Measurements from ENCODE around the gene TCEANC. TPM values are rescaled to one million over a fixed set of nuclear protein-coding genes. Genes with fewer than 3 reads are reported as not detected.

Gene TCEANC
- total RNA-seq, 1 experiment from 2014 or later, result 3.1 TPM

DNA sequence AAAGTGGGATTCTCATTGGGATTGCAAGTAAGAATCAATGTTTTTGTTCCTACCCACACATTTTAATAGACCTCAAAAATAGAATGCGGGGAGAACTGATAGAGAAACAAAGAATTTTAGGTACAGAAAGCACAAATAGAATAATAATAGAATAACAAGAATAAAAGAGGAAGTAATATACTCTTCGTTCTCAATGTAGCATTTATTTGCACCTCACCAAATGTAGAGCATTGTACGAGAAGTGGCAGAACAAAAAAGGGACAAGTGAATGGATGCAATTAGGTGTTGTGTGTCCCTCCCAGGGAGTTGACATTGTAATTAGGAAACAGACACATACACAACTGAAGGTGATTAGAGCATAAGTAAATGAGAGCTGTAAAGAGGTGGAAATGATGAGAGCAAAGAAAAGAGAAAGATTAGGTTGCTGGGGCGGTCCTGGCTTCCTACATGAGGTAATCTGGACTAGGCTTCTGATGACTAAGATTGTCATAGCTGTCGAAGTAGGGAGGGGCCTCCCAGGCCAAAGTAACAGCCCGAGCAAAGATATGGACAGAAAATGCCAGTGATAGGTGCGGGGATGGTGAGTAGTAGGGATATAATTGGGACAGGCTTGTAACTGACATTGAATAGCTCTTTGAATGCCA is 46.4 kb downstream of the TCEANC start:
- H3K9me3 ChIP-seq (ENCODE audit: low read depth, low read length, poor library complexity, severe bottlenecking), result no peaks in the 10 kb centered on the region
- DNase-seq (ENCODE audit: low spot score), result no peak
- H3K27ac ChIP-seq (ENCODE audit: low read depth, low read length, poor library complexity, severe bottlenecking), result no peak overlapping the region
- no TSS peak for BruUV-seq (replicated peaks)
- intact Hi-C loops (cut with micrococcal nuclease; ENCODE audit: unreplicated experiment), result no loop called here
- CTCF ChIA-PET, result no interaction called here
- TF ChIP-seq EZH2 (IDR thresholded peaks at IDR 0.05; ENCODE audit: borderline replicate concordance, low read depth, low read length, poor library complexity, severe bottlenecking), result no peak
- TF ChIP-seq, protein P1, sequence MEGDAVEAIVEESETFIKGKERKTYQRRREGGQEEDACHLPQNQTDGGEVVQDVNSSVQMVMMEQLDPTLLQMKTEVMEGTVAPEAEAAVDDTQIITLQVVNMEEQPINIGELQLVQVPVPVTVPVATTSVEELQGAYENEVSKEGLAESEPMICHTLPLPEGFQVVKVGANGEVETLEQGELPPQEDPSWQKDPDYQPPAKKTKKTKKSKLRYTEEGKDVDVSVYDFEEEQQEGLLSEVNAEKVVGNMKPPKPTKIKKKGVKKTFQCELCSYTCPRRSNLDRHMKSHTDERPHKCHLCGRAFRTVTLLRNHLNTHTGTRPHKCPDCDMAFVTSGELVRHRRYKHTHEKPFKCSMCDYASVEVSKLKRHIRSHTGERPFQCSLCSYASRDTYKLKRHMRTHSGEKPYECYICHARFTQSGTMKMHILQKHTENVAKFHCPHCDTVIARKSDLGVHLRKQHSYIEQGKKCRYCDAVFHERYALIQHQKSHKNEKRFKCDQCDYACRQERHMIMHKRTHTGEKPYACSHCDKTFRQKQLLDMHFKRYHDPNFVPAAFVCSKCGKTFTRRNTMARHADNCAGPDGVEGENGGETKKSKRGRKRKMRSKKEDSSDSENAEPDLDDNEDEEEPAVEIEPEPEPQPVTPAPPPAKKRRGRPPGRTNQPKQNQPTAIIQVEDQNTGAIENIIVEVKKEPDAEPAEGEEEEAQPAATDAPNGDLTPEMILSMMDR (conservative IDR thresholded peaks at IDR 0.05; ENCODE audit: low read depth, low read length), result no peak
- POLR2A ChIA-PET (ENCODE audit: low non-redundant PET), result no interaction called here
- H3K27me3 ChIP-seq (replicated peaks; ENCODE audit: insufficient read depth, low read depth, low read length, poor library complexity), result no peaks in the 10 kb centered on the region
- no peaks in the 10 kb centered on the region for H3K36me3 ChIP-seq (ENCODE audit: insufficient read depth, low read length, poor library complexity, severe bottlenecking)
- peaks cover 34% of the 10 kb centered on the region for H3K4me1 ChIP-seq (ENCODE audit: insufficient read depth, low read length, poor library complexity, severe bottlenecking)
- H3K4me3 ChIP-seq (ENCODE audit: low read depth, low read length, poor library complexity, severe bottlenecking), result no peak overlapping the region

DNA sequence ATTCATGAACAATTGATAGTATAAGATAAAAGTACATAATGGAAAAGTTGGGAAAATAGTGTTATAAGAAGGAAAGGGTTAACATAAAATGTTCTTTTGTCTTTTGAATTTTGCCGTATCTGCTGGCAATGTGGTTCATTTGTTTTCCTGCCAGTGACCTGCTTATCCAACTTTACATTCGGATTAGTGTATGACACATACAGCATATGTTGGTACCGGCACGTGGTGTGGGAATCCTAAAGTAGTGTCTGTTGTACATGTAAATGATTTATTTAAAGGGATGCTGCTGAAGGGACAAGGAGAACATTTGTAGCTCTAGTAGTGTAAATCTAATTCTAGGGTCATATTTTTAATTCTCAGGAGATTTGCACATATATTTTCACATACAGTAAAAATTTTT is 47.4 kb downstream of the TCEANC start:
- intact Hi-C loops (cut with micrococcal nuclease; ENCODE audit: unreplicated experiment), result no loop called here
- no peak for TF ChIP-seq EZH2 (IDR thresholded peaks at IDR 0.05; ENCODE audit: borderline replicate concordance, low read depth, low read length, poor library complexity, severe bottlenecking)
- TF ChIP-seq, protein P1 (conservative IDR thresholded peaks at IDR 0.05; ENCODE audit: low read depth, low read length), result no peak
- H3K27ac ChIP-seq (ENCODE audit: low read depth, low read length, poor library complexity, severe bottlenecking), result no peak overlapping the region
- H3K4me3 ChIP-seq (ENCODE audit: low read depth, low read length, poor library complexity, severe bottlenecking), result no peak overlapping the region
- H3K9me3 ChIP-seq (ENCODE audit: low read depth, low read length, poor library complexity, severe bottlenecking), result no peaks in the 10 kb centered on the region
- no peaks in the 10 kb centered on the region for H3K36me3 ChIP-seq (ENCODE audit: insufficient read depth, low read length, poor library complexity, severe bottlenecking)
- ChIA-PET CTCF (no interaction called here), POLR2A (ENCODE audit: low non-redundant PET) (no interaction called here)
- BruUV-seq (replicated peaks), result no TSS peak
- H3K4me1 ChIP-seq (ENCODE audit: insufficient read depth, low read length, poor library complexity, severe bottlenecking), result peaks cover 24% of the 10 kb centered on the region
- H3K27me3 ChIP-seq (replicated peaks; ENCODE audit: insufficient read depth, low read depth, low read length, poor library complexity), result no peaks in the 10 kb centered on the region
- no peak for DNase-seq (ENCODE audit: low spot score)

DNA sequence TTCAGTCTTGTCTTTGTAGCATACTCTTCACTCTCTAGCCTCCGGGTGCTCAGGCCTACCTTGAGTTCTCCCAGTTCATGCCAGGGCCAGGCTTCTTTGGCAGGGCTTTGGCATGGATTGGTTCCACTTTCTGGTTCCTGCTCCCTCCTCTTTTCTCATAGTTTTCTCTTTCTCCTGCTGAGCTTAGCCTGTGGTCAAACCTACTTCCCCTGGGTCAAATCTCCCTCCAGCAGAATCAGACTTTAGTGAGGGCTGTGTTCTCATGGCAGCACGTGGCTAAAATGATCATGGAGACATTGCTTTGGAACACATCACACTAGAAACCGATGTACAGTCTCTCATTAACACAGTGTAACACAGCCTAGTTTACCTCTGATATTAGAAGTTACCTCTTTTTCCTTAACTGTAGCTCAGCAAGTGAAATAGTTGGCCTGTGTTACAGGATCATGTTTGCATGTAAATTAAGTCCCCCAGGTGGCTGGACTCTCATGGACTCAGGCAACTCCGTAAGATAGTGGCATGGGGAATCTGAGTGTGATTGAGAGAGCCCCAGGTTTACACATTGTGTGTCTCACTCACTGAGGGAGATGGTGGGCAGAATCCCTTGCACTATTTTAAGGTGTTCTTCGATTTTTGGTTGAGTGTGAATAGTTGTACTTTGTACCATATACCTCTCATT is 49.3 kb downstream of the TCEANC start:
- Histone ChIP-seq H3K27me3 (replicated peaks; ENCODE audit: insufficient read depth, low read depth, low read length, poor library complexity) (no peaks in the 10 kb centered on the region), H3K4me1 (ENCODE audit: insufficient read depth, low read length, poor library complexity, severe bottlenecking) (peaks cover 20% of the 10 kb centered on the region), H3K27ac (ENCODE audit: low read depth, low read length, poor library complexity, severe bottlenecking) (no peak overlapping the region), H3K4me3 (ENCODE audit: low read depth, low read length, poor library complexity, severe bottlenecking) (no peak overlapping the region), H3K9me3 (ENCODE audit: low read depth, low read length, poor library complexity, severe bottlenecking) (no peaks in the 10 kb centered on the region), H3K36me3 (ENCODE audit: insufficient read depth, low read length, poor library complexity, severe bottlenecking) (no peaks in the 10 kb centered on the region)
- TF ChIP-seq EZH2 (IDR thresholded peaks at IDR 0.05; ENCODE audit: borderline replicate concordance, low read depth, low read length, poor library complexity, severe bottlenecking), result no peak
- TF ChIP-seq, protein P1 (conservative IDR thresholded peaks at IDR 0.05; ENCODE audit: low read depth, low read length), result no peak
- ChIA-PET CTCF (no interaction called here), POLR2A (ENCODE audit: low non-redundant PET) (no interaction called here)
- BruUV-seq (replicated peaks), result no TSS peak
- no peak for DNase-seq (ENCODE audit: low spot score)
- intact Hi-C loops (cut with micrococcal nuclease; ENCODE audit: unreplicated experiment), result no loop called here
